Mucosa of descending colon (tissue), 3 donors: ENCODE results near the gene DEK. TPM values are rescaled to one million over a fixed set of nuclear protein-coding genes. Genes with fewer than 3 reads are reported as not detected.

Experiments
- ATAC-seq: fragments of 200-7000 bp; cut with Tn5 transposase; one replicate; pipeline ENCODE4 v1.9.1; 2020; ENCODE audit warnings: mild to moderate bottlenecking, moderate library complexity
- DNase-seq, 3 donors: peaks; one replicate each; pipeline ENCODE4 v3.0.0-alpha.2; 2020
- H3K36me3 ChIP-seq: fragments of 200-600 bp; one replicate; pipeline ENCODE4 v1.8.0; 2021; ENCODE audit warnings: low read depth, mild to moderate bottlenecking
- H3K4me1 ChIP-seq: fragments of 200-600 bp; one replicate; pipeline ENCODE4 v1.8.0; 2021; ENCODE audit warnings: low read depth, mild to moderate bottlenecking
- H3K4me3 ChIP-seq: fragments of 200-600 bp; one replicate; pipeline ENCODE4 v1.8.0; 2021; ENCODE audit warnings: mild to moderate bottlenecking
- H3K9me3 ChIP-seq: fragments of 200-600 bp; one replicate; pipeline ENCODE4 v1.8.0; 2021; ENCODE audit warnings: mild to moderate bottlenecking
- intact Hi-C, 2 donors: fragments of 100-400 bp; cut with DNase I in 1 of 2; cut with micrococcal nuclease in 1 of 2; formaldehyde crosslinking; loops; one replicate each; pipeline versions ENCODE4 v1.11.0 to v1.11.1; 2022; cut with DNase I, micrococcal nuclease
- total RNA-seq, 3 donors: library from RNA; stranded (reverse); fragmentation: NEBNext Ultra II Directional in 2 of 3; extraction: Animal tissue kit (Norgen Biotek cat#: 25700) in 2 of 3; gene quantifications; one replicate each; pipeline versions ENCODE4 v1.2.1 to v1.2.4, GENCODE V29; 2021 to 2023
- TF ChIP-seq, protein P1 (sequence below): fragments of 200-600 bp; IDR thresholded peaks from one replicate; pipeline ENCODE4 v1.8.0; 2022; ENCODE audit warnings: antibody characterized with exemption, mild to moderate bottlenecking
- donor health status: DM: no; HTN: no; CAD: no; lungs with moderate emphysema.
- donor health status: DM: no; HTN: no; CAD: no.
- donor health status: DM: no; HTN: yes; CAD: no.

DEK gene
- total RNA-seq, 3 donors from 2014 or later = 75.6 to 123 (median 85.0) TPM

- H3K36me3 ChIP-seq = peaks cover 4% of the 10 kb centered on the region
- TF ChIP-seq, protein P1, sequence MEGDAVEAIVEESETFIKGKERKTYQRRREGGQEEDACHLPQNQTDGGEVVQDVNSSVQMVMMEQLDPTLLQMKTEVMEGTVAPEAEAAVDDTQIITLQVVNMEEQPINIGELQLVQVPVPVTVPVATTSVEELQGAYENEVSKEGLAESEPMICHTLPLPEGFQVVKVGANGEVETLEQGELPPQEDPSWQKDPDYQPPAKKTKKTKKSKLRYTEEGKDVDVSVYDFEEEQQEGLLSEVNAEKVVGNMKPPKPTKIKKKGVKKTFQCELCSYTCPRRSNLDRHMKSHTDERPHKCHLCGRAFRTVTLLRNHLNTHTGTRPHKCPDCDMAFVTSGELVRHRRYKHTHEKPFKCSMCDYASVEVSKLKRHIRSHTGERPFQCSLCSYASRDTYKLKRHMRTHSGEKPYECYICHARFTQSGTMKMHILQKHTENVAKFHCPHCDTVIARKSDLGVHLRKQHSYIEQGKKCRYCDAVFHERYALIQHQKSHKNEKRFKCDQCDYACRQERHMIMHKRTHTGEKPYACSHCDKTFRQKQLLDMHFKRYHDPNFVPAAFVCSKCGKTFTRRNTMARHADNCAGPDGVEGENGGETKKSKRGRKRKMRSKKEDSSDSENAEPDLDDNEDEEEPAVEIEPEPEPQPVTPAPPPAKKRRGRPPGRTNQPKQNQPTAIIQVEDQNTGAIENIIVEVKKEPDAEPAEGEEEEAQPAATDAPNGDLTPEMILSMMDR = no peak
- intact Hi-C loops = no loop called here
- no peak overlapping the region for H3K4me3 ChIP-seq
- ATAC-seq (no peak), DNase-seq (no peak)
- no peaks in the 10 kb centered on the region for H3K9me3 ChIP-seq
- H3K4me1 ChIP-seq = peaks cover 14% of the 10 kb centered on the region
Measured at GRCh38 chr6:18260448-18261106, 3.8 kb downstream of the DEK start.

GRCh38 chr6:18259675-18260447 is 4.5 kb downstream of the DEK start:
- TF ChIP-seq, protein P1 = no peak
- Histone ChIP-seq H3K4me3 (no peak overlapping the region), H3K4me1 (peaks cover 7% of the 10 kb centered on the region), H3K36me3 (peaks cover 4% of the 10 kb centered on the region), H3K9me3 (no peaks in the 10 kb centered on the region)
- intact Hi-C loops = no loop called here
- DNase-seq (no peak), ATAC-seq (no peak)

DNA sequence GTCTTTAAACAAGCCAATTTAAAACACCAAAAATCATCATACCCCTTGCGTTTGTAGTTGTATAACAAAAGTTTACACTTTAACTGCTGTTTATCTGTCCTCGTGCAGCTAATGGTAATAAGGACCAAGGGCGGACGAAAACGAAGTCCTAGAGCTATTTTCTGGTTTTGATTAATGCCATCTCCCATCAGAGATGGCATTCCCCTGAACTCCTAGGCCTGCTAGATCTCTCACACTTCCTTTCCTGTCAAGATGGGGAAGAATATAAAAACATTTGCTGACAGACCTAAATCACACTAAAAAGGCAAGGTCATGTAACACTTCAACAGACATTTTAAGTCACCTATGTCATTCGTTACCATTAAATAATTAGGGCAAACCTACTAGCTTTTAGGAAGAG is 9.5 kb downstream of the DEK start:
- no peaks in the 10 kb centered on the region for H3K9me3 ChIP-seq
- intact Hi-C loops = no loop called here
- H3K36me3 ChIP-seq = peaks cover 4% of the 10 kb centered on the region

GRCh38 chr6:18253635-18254034 is 10.7 kb downstream of the DEK start:
- H3K36me3 ChIP-seq = peaks cover 4% of the 10 kb centered on the region
- intact Hi-C loops = no loop called here
- TF ChIP-seq, protein P1 = no peak

More for the DNA sequence above, 9.5 kb downstream of the DEK start:
- H3K4me3 ChIP-seq = no peak overlapping the region
- TF ChIP-seq, protein P1 = no peak
- ATAC-seq = no peak
- H3K4me1 ChIP-seq = no peaks in the 10 kb centered on the region
- DNase-seq = no peak

GRCh38 chr6:18249271-18249670 is 15.1 kb downstream of the DEK start:
- TF ChIP-seq, protein P1 = no peak
- no peak for DNase-seq
- no peak for ATAC-seq
- Histone ChIP-seq H3K4me1 (no peaks in the 10 kb centered on the region), H3K4me3 (no peak overlapping the region), H3K36me3 (no peaks in the 10 kb centered on the region), H3K9me3 (no peaks in the 10 kb centered on the region)
- intact Hi-C loops = no loop called here

More at GRCh38 chr6:18253635-18254034, 10.7 kb downstream of the DEK start:
- DNase-seq (no peak), ATAC-seq (no peak)
- no peaks in the 10 kb centered on the region for H3K9me3 ChIP-seq
- no peak overlapping the region for H3K4me3 ChIP-seq
- H3K4me1 ChIP-seq = no peaks in the 10 kb centered on the region
